Liver (tissue), 3 donors: ENCODE results near the gene IRF6.

ENCODE experiments used
- CTCF ChIP-seq: fragments of 150-350 bp; IDR thresholded peaks from 2 replicates; pipeline ENCODE4 v1.5.1; 2017; ENCODE audit warnings: improper control_type of control experiment, low read depth, low read length; ENCODE audit not compliant: missing input control
- GABPA ChIP-seq, 2 donors: IDR thresholded peaks in 1 of 2; conservative IDR thresholded peaks in 1 of 2; 2 replicates each; pipeline ENCODE4 v1.6.1; 2016; ENCODE audit warnings: antibody characterized with exemption in 2 of 2, mild to moderate bottlenecking in 1 of 2, moderate library complexity in 1 of 2
- REST ChIP-seq: IDR thresholded peaks from 2 replicates; pipeline ENCODE4 v1.6.1; 2016; ENCODE audit warnings: antibody characterized with exemption, mild to moderate bottlenecking
- donor health status: healthy.
- donor health status: healthy.

GRCh38 chr1:209756615-209757445 lies 49.1 kb downstream of the IRF6 start:
- no peak for TF ChIP-seq CTCF
- TF ChIP-seq REST, result no peak
- TF ChIP-seq GABPA (IDR thresholded peaks at IDR 0.05 in 1 of 2, conservative IDR thresholded peaks at IDR 0.05 in 1 of 2), result no peak
